HG03159 (cell line): ENCODE measurements around the gene MOSMO.
"Not testable (repeated sequence)": the region's sequence is repeated elsewhere in the genome, so short reads cannot be mapped to it uniquely, and the experiment has no call there.

Source experiments
- ATAC-seq: cut with Tn5 transposase; IDR thresholded peaks from one replicate; pipeline ENCODE4 v1.9.1; 2021; ENCODE audit warnings: mild to moderate bottlenecking, moderate library complexity; ENCODE audit not compliant: unreplicated experiment

The MOSMO gene

DNA sequence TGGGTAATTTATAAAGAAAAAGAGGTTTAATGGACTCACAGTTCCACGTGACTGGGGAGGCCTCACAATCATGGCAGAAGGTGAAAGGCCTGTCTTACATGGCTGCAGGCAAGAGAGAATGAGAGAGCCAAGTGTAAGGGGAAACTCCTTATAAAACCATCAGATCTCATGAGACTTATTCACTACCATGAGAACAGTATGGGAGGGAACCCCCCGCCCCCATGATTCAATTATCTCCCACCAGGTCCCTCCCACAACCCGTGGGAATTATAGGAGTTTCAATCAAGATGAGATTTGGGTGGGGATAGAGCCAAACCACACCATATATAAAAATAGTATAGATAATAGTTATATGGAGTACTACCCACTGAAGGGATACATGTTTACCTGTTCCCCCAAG lies 36.0 kb downstream of the MOSMO start:
- not testable (repeated sequence) for ATAC-seq

- not testable (repeated sequence) for ATAC-seq
Measured at GRCh38 chr16:22045888-22046287, 38.0 kb downstream of the MOSMO start.

- no peak for ATAC-seq
Measured at GRCh38 chr16:22050963-22051362, 43.1 kb downstream of the MOSMO start.

DNA sequence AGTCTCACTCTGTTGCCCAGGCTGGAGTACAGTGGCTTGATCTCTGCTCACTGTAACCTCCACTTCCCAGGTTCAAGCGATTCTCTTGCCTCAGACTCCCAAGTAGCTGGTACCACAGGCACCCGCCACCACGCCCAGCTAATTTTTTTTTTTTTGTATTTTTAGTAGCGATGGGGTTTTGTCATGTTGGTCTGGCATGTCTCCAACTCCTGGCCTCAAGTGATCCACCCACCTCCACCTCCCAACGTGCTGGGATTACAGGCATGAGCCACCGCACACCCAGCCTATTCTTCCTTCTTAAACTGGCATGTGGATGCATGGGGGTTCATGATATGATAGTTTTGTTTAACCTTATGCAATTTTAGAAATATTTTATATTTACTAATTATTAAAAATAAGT lies 45.1 kb downstream of the MOSMO start:
- ATAC-seq, result no peak

GRCh38 chr16:22053921-22054341 lies 46.0 kb downstream of the MOSMO start:
- no peak for ATAC-seq

- no peak for ATAC-seq
Measured at GRCh38 chr16:22054847-22055590, 47.1 kb downstream of the MOSMO start.

GRCh38 chr16:22055881-22056280 lies 48.0 kb downstream of the MOSMO start:
- no peak for ATAC-seq

DNA sequence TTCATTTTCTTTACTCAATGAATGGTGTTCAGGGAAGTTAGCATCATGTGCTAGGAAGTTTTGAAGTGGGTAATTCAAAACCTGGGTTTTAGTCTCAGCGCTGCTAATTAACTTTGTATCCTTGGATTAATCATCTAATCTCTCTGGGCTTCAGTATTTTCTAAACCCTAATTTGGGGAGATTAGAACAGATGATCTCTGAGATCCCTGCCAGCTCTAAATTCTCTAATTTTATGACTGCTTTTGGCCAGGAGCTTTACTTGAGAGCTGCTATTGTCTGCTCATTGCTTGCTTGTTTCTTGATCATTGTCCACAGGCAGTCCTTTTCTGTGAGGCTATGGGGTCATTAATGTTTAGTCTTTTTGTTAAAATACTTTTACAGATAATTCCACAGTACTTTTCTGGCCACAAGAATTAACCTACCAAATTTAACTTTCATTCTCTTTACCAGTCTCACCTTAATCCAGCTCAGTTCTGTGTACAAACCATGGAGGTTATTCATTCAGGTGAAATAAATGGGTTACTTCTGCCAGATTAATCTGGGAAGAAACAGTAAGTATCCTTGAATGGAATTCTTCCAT lies 56.1 kb downstream of the MOSMO start:
- no peak for ATAC-seq

DNA sequence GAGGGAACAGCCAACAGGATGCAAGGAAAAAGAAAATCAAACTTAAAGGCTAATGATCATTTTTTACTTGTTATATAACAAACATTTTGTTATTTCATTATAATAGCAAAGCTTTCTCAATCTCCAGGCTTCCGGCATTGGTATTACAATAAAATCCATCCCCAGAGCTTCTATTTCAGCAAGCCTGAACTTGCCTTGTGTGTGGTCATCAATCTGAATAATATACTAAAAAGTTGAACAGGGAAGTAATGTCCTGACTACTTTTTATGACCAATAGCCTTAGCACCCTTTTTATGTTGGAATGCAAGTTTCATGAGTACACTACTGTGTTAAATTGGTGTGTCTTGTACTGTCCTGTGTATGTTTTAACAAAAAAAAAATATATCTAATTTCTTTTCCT lies 57.3 kb downstream of the MOSMO start:
- ATAC-seq, result no peak

GRCh38 chr16:22070361-22071330 lies 62.7 kb downstream of the MOSMO start:
- no peak for ATAC-seq

DNA sequence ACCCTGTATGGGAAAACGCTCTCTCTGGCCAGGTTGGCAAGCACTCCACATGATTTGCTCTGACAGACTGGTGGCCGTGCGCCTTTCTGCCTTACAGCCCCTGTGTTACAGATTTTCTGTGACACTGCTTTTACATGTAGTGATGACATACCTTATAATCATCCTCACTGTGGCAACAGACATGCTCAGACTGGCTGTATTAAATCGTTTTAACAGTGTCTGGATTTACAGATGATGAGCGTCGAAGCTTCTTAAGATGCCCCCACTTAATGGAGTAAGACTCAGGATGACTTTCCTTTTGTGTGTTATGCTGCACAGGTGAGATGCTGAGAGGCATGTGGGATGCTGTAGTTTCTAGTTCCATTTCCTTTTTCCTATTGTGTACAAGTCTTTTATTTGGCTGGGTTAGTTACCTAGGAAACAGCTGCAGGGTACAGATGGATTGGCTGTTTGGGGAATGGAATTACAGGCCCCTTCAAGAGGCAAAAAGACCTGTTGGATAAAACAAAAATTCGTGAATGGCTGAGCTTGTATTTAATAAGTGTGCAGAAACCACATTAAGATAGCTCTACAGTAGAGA lies 63.5 kb downstream of the MOSMO start:
- ATAC-seq, result no peak

DNA sequence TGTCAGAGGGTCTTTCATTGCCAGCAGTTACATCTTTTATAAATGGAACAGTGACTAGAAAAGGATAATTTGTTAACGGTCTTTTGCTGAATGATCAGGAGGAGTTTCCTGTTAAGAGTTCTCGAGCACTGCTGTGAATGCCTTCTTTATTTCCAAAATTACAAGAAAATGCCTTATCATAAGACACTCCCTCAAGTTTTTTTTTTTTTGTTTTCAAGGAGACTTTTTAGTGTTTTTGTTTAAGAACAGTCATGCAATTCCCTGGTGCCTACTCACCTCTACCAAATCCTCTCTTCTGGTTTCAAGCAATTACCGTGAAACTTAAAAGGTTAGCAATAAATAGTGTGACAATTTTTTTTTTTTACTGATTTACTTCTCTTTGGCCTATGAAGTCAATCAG lies 65.4 kb downstream of the MOSMO start:
- no peak for ATAC-seq

DNA sequence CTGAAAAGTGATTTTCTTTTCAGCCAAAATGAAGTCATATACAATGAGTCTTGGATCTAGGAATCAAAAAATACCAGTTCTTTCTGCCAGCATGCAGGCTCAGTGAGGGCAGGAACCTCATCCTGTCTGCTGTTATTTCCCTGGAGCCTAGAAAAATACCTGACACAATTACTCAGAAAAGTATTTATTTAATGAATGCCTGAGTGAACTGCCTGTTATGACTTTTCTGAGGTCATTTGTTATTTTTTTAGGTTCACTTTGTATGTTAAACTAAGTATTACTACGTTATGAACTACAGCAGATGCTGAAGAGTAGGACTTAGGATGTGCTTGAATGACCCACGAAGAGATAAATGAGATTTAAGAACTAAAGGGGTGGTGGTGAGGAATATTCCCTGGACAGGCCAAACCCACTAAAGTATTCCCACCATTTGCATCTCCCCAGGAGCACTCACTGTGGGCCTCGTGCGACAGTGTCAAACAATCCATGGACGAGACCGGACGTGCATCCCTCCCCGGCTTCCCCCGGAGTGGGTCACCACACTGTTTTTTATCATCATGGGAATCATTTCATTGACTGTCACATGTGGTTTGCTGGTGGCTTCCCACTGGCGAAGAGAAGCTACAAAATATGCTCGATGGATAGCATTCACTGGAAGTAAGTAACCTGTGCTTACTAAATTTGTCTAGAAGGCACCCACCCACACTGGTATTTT lies 67.3 kb downstream of the MOSMO start:
- ATAC-seq, result no peak

GRCh38 chr16:22075776-22076175 lies 67.9 kb downstream of the MOSMO start:
- ATAC-seq, result no peak

DNA sequence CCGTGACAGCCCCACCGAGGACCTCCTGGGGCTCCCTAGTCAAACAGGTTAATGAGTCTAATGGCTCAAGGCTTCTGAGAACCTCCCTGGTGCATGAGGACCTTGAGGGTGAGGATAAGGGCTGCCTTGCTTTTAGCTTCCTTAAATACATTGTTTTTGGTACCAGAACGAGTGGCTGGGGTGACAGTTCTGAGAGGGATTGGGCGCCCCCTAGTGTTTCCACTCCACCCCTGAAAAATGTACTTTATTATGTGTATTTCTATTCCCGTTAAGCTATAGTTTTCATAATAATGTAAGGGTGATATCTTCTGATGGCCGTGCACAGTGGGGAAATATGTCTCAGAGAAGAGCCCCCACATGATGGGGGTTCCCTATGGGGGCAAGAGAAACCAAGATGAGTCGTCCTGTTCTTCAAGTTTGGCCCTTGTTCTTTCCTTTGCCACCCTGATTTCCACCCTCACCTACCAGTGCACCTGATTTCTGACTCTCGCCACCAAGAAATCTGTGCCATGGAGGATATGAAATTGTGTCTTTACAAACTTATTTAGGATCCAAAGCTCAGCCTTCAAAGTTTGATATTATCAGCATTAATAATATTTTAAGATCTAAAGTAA lies 69.9 kb downstream of the MOSMO start:
- ATAC-seq, result no peak

DNA sequence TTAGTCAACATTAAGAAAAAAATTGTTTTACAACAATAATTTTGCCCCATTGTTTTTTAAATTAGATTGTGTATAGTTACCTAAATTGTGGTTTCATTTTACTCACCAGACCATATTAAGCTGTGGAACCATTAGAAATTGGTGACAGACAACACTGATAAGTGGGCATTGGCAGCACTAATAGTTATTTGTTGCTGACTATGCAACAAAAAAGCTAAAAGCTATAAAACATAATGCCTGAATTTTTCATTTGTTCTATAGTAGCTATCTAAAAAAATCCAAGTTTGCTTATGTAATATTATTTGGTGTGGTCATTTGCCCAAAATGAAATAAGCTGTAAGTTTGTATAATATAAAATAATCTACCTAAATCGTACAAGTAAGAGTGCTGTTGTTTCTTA lies 70.7 kb downstream of the MOSMO start:
- no peak for ATAC-seq

DNA sequence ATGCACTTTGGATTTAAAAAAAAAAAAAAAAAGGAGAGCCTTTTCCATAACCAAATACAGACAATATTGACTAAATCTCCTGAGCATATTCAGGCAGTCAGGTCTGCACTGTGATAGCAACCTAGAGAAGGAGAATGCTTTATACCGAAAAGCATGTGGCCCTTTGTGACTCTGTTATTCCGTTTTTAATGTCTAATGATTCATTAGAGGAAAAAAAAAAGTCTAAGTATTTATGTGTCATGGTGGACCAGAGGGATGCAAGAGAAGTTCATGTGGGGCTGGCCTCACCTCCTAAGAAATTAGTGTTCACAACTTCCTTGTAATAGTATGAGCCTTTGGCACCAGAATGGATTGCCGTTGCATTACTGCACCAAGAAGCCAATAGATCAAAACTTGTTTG lies 73.1 kb downstream of the MOSMO start:
- ATAC-seq, result no peak

GRCh38 chr16:22086440-22086839 lies 78.5 kb downstream of the MOSMO start:
- no peak for ATAC-seq

GRCh38 chr16:22088642-22089041 lies 80.7 kb downstream of the MOSMO start:
- ATAC-seq, result no peak

DNA sequence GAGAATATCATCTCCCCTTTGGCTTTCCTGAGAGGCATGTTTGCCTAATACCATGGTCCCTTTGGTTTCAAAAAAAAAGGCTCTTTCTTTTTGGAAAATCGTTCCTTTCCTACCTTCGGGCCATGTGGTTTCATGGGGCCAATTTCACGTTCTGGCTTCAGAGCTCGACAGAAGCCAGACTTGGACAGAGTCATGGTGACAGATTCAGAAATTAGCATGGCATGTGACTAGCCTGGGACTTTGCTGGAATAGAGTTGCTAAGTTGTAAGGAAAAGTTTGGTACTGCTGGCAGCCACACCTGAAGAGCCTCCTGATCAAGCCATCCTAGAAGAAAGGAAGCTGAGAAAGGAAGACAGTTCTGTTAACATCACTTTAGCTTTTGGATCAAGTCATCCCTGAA lies 82.0 kb downstream of the MOSMO start:
- ATAC-seq, result no peak
